Measurements from ENCODE around the gene RAB1A. TPM values are rescaled to one million over a fixed set of nuclear protein-coding genes. Genes with fewer than 3 reads are reported as not detected.

Gene RAB1A
- total and polyA plus RNA-seq, 9 of the 15 experiments (the other 6 are each of a cell fraction or from before 2014, with no cell fraction given): 43.8 to 163 (median 67.7) TPM

GRCh38 chr2:65156041-65156440 is 26.1 kb upstream of the RAB1A start:
- POLR2A ChIA-PET: interaction anchor here (1.2 to 2.1 kb wide), 4 partner anchors 8 to 420 kb away, joined by 3 to 5 read pairs (median 4); no protein-coding TSS in a partner anchor
- ATAC-seq: no peak
- H3K4me1 ChIP-seq (replicated peaks in 1 of 2; ENCODE audit: control insufficient read depth in 2 of 2, insufficient read depth in 2 of 2, low read length in 2 of 2): no peaks in the 10 kb centered on the region
- intact Hi-C loops (cut with micrococcal nuclease): no loop called here
- H3K4me2 ChIP-seq (ENCODE audit: insufficient read depth, low read length): no peak overlapping the region
- H2AFZ ChIP-seq (ENCODE audit: low read depth, low read length): no peak overlapping the region
- no peaks in the 10 kb centered on the region for H3K9me1 ChIP-seq (ENCODE audit: control insufficient read depth, insufficient read depth, low read length)
- H3K9ac ChIP-seq (ENCODE audit: insufficient read depth in 1 of 2, low read depth in 2 of 2, low read length in 2 of 2): no peak overlapping the region
- in situ Hi-C loops (cut with MboI): loop anchor here (25.0 kb wide), 1 partner anchor 244 kb away; no protein-coding TSS in a partner anchor
- no peaks in the 10 kb centered on the region for H3K79me2 ChIP-seq (ENCODE audit: control insufficient read depth, insufficient read depth, low read length)
- no peaks in the 10 kb centered on the region for H3K9me3 ChIP-seq (replicated peaks; ENCODE audit: control insufficient read depth, insufficient read depth, low read depth, low read length)
- no peaks in the 10 kb centered on the region for H4K20me1 ChIP-seq (replicated peaks; ENCODE audit: control insufficient read depth, insufficient read depth, low read length)
- no peaks in the 10 kb centered on the region for H3K27me3 ChIP-seq (ENCODE audit: control insufficient read depth in 2 of 2, insufficient read depth in 2 of 2, low read length in 2 of 2)
- CTCF ChIA-PET (ENCODE audit: low intra/inter-chr PET ratio): no interaction called here
- FAIRE-seq: no peak
- DNase-seq (ENCODE audit: extremely low read depth in 1 of 4, low spot score in 3 of 4): no peak
- no peaks in the 10 kb centered on the region for H3K36me3 ChIP-seq (ENCODE audit: control insufficient read depth, insufficient read depth, low read length)
- no peak overlapping the region for H3K27ac ChIP-seq (ENCODE audit: extremely low read depth, low read depth, low read length)
- no TSS peak for BruUV-seq (replicated peaks)
- no peak overlapping the region for H3K4me3 ChIP-seq
- WGBS (ENCODE audit: insufficient coverage, low coverage, missing lambda C conversion rate): 0% methylated on average over 1 of the region's 1 CpG
- TF ChIP-seq ZNF586 (CRISPR knock-in tag; conservative IDR thresholded peaks at IDR 0.05) (no peak), BMI1 (IDR thresholded peaks at IDR 0.05; ENCODE audit: low read length) (no peak), SRF (CRISPR knock-in tag; IDR thresholded peaks at IDR 0.05) (no peak), TGIF2 (CRISPR knock-in tag; IDR thresholded peaks at IDR 0.05) (no peak), ZNF318 (IDR thresholded peaks at IDR 0.05; ENCODE audit: borderline replicate concordance in 1 of 2, low read depth in 1 of 2) (no peak), ZNF644 (tag; IDR thresholded peaks at IDR 0.05; ENCODE audit: low read depth) (no peak), MXD1 (CRISPR knock-in tag; IDR thresholded peaks at IDR 0.05; ENCODE audit: borderline replicate concordance, poor library complexity, severe bottlenecking) (no peak), ZNF140 (CRISPR knock-in tag; IDR thresholded peaks at IDR 0.05) (no peak), NFIX (CRISPR knock-in tag; IDR thresholded peaks at IDR 0.05; ENCODE audit: low read depth) (no peak), CHCHD3 (CRISPR knock-in tag; IDR thresholded peaks at IDR 0.05) (no peak), ELF2 (CRISPR knock-in tag; IDR thresholded peaks at IDR 0.05) (no peak), RNF219 (CRISPR knock-in tag; IDR thresholded peaks at IDR 0.05) (no peak)

Data from K562 (cell line).